Sigmoid colon (tissue), 4 donors: ENCODE results near the gene ARHGDIB.

Source experiments
- CTCF ChIP-seq, 4 experiments: fragments of 450-650 bp in 3 of 4; fragments of 200-600 bp in 1 of 4; IDR thresholded peaks; one replicate each; pipeline ENCODE4 v1.5.1; 2016 to 2019; ENCODE audit warnings: antibody characterized with exemption in 4 of 4, mild to moderate bottlenecking in 3 of 4, moderate library complexity in 2 of 4
- EP300 ChIP-seq, 4 donors: sonication (generic); formaldehyde crosslinking; IDR thresholded peaks; one replicate each; pipeline ENCODE4 v1.6.1; 2017; ENCODE audit warnings: antibody characterized with exemption in 4 of 4
- POLR2A ChIP-seq, 2 donors: fragments of 450-650 bp; IDR thresholded peaks; one replicate each; pipeline ENCODE4 v1.6.1; 2016; ENCODE audit warnings: antibody characterized with exemption in 2 of 2, mild to moderate bottlenecking in 2 of 2, moderate library complexity in 2 of 2
- POLR2AphosphoS5 ChIP-seq, 4 donors: sonication (generic); formaldehyde crosslinking; IDR thresholded peaks; one replicate each; pipeline ENCODE4 v1.6.1; 2017; ENCODE audit warnings: antibody characterized with exemption in 4 of 4

- TF ChIP-seq CTCF (IDR thresholded peaks at IDR 0.05) (no peak), POLR2A (IDR thresholded peaks at IDR 0.05) (no peak), POLR2AphosphoS5 (IDR thresholded peaks at IDR 0.05) (no peak), EP300 (IDR thresholded peaks at IDR 0.05) (no peak)
Measured at GRCh38 chr12:14937689-14938088, 23.7 kb downstream of the ARHGDIB start.
